GM12892 (cell line): ENCODE results near the gene DLX5.

Source experiments
- POLR2A ChIP-seq: IDR thresholded peaks from 2 replicates; pipeline ENCODE4 v1.6.1; 2011; ENCODE audit warnings: low read depth, low read length, control low read depth
- POLR2AphosphoS5 ChIP-seq: IDR thresholded peaks from 2 replicates; pipeline ENCODE4 v1.6.1; 2011; ENCODE audit warnings: low read depth, low read length, control low read depth

GRCh38 chr7:97017192-97018125, 7.2 kb downstream of the DLX5 start:
- TF ChIP-seq POLR2A (no peak), POLR2AphosphoS5 (no peak)
